Measurements from ENCODE around the gene CCDC88A. TPM values are rescaled to one million over a fixed set of nuclear protein-coding genes. Genes with fewer than 3 reads are reported as not detected.

CCDC88A gene
- total RNA-seq, 1 experiment from 2014 or later = 12.3 TPM

- Histone ChIP-seq H2AFZ (no peak overlapping the region), H4K20me1 (ENCODE audit: insufficient read depth) (no peaks in the 10 kb centered on the region), H3K79me2 (ENCODE audit: low read depth) (no peaks in the 10 kb centered on the region), H3K4me3 (no peak overlapping the region), H3K27ac (no peak overlapping the region), H3K27me3 (ENCODE audit: insufficient read depth, low read depth) (no peaks in the 10 kb centered on the region), H3K9me3 (ENCODE audit: insufficient read depth, low read depth) (no peaks in the 10 kb centered on the region), H3K4me1 (replicated peaks; ENCODE audit: insufficient read depth) (no peaks in the 10 kb centered on the region), H3K9me2 (ENCODE audit: insufficient read depth) (no peaks in the 10 kb centered on the region; the same call in 1 of the 2 replicates), H3K36me3 (ENCODE audit: low read depth) (no peaks in the 10 kb centered on the region), H3F3A (ENCODE audit: insufficient read depth, low read depth) (no peaks in the 10 kb centered on the region; the same call in 1 of the 2 replicates), H3K4me2 (no peak overlapping the region)
- TF ChIP-seq EZH2 (IDR thresholded peaks at IDR 0.05; ENCODE audit: low read depth) = no peak
- no peak for TF ChIP-seq CTCF (conservative IDR thresholded peaks at IDR 0.05)
- BruUV-seq (replicated peaks) = no TSS peak
- CTCF ChIA-PET = no interaction called here
- POLR2A ChIA-PET (ENCODE audit: unreplicated experiment) = no interaction called here
- no peak for DNase-seq
- intact Hi-C loops (cut with micrococcal nuclease; ENCODE audit: unreplicated experiment) = no loop called here
Observed at GRCh38 chr2:55384786-55385185, 34.9 kb downstream of the CCDC88A start.

- Histone ChIP-seq H3K4me3 (no peak overlapping the region), H3K27ac (no peak overlapping the region), H2AFZ (no peak overlapping the region), H3F3A (ENCODE audit: insufficient read depth, low read depth) (no peaks in the 10 kb centered on the region), H3K36me3 (ENCODE audit: low read depth) (no peaks in the 10 kb centered on the region), H3K9me2 (ENCODE audit: insufficient read depth) (no peaks in the 10 kb centered on the region), H3K27me3 (ENCODE audit: insufficient read depth, low read depth) (no peaks in the 10 kb centered on the region), H4K20me1 (ENCODE audit: insufficient read depth) (no peaks in the 10 kb centered on the region), H3K4me2 (no peak overlapping the region), H3K79me2 (ENCODE audit: low read depth) (no peaks in the 10 kb centered on the region), H3K4me1 (replicated peaks; ENCODE audit: insufficient read depth) (no peaks in the 10 kb centered on the region), H3K9me3 (ENCODE audit: insufficient read depth, low read depth) (no peaks in the 10 kb centered on the region)
- intact Hi-C loops (cut with micrococcal nuclease; ENCODE audit: unreplicated experiment) = no loop called here
- POLR2A ChIA-PET (ENCODE audit: unreplicated experiment) = no interaction called here
- no peak for DNase-seq
- no TSS peak for BruUV-seq (replicated peaks)
- CTCF ChIA-PET = no interaction called here
- TF ChIP-seq EZH2 (IDR thresholded peaks at IDR 0.05; ENCODE audit: low read depth) = no peak
- no peak for TF ChIP-seq CTCF (conservative IDR thresholded peaks at IDR 0.05)
Observed at GRCh38 chr2:55371376-55371775, 48.3 kb downstream of the CCDC88A start.

- intact Hi-C loops (cut with micrococcal nuclease; ENCODE audit: unreplicated experiment) = no loop called here
- Histone ChIP-seq H3K4me1 (replicated peaks; ENCODE audit: insufficient read depth) (no peaks in the 10 kb centered on the region), H2AFZ (no peak overlapping the region), H4K20me1 (ENCODE audit: insufficient read depth) (no peaks in the 10 kb centered on the region), H3K36me3 (ENCODE audit: low read depth) (no peaks in the 10 kb centered on the region), H3K79me2 (ENCODE audit: low read depth) (no peaks in the 10 kb centered on the region), H3K27ac (no peak overlapping the region), H3K4me3 (no peak overlapping the region), H3K9me3 (ENCODE audit: insufficient read depth, low read depth) (no peaks in the 10 kb centered on the region), H3K9me2 (ENCODE audit: insufficient read depth) (no peaks in the 10 kb centered on the region), H3K27me3 (ENCODE audit: insufficient read depth, low read depth) (no peaks in the 10 kb centered on the region), H3K4me2 (no peak overlapping the region), H3F3A (ENCODE audit: insufficient read depth, low read depth) (no peaks in the 10 kb centered on the region)
- CTCF ChIA-PET = no interaction called here
- no TSS peak for BruUV-seq (replicated peaks)
- no peak for DNase-seq
- POLR2A ChIA-PET (ENCODE audit: unreplicated experiment) = no interaction called here
- TF ChIP-seq CTCF (conservative IDR thresholded peaks at IDR 0.05) (no peak), EZH2 (IDR thresholded peaks at IDR 0.05; ENCODE audit: low read depth) (no peak)
Observed at GRCh38 chr2:55370208-55370607, 49.4 kb downstream of the CCDC88A start.
